ENCODE measurements around the gene RER1. TPM values are rescaled to one million over a fixed set of nuclear protein-coding genes. Genes with fewer than 3 reads are reported as not detected.
A peak's percentile ranks its signal among the peaks of the same experiment; 100 is the strongest.

The RER1 gene
- total RNA-seq, 2 donors from 2014 or later: 114 TPM

- H3K27me3 ChIP-seq (ENCODE audit: control insufficient read depth, insufficient read depth, low read length, poor library complexity, severe bottlenecking): no peaks in the 10 kb centered on the region
- no peak overlapping the region for H3K4me3 ChIP-seq (ENCODE audit: low read length)
- peaks cover 57% of the 10 kb centered on the region for H3K36me3 Mint-ChIP-seq (ENCODE audit: low read depth)
- no peak for DNase-seq
- H3K4me1 ChIP-seq (ENCODE audit: control insufficient read depth, insufficient read depth, low read length): no peaks in the 10 kb centered on the region
- H3K27ac Mint-ChIP-seq: no peak overlapping the region
- H3K36me3 ChIP-seq (ENCODE audit: control insufficient read depth, insufficient read depth, low read length): peaks cover 42% of the 10 kb centered on the region
- H3K9ac ChIP-seq (ENCODE audit: extremely low read depth, low read length, poor library complexity, severe bottlenecking): no peak overlapping the region
- WGBS, 2 experiments (ENCODE audit: insufficient coverage in 1 of 2, insufficient read length in 1 of 2): 90 to 91% methylated on average over 18 to 28 of the region's 28 CpGs
- no peaks in the 10 kb centered on the region for H3K9me3 Mint-ChIP-seq
- H3K27me3 Mint-ChIP-seq (ENCODE audit: insufficient read depth): no peaks in the 10 kb centered on the region
- H3K4me1 Mint-ChIP-seq: peaks cover 3% of the 10 kb centered on the region
- TF ChIP-seq CTCF (conservative IDR thresholded peaks at IDR 0.05): no peak
- no peak overlapping the region for H3K4me3 Mint-ChIP-seq
- no peaks in the 10 kb centered on the region for H3K9me3 ChIP-seq (ENCODE audit: control insufficient read depth, low read length)
- H3K27ac ChIP-seq (ENCODE audit: low read depth, low read length): no peak overlapping the region
These were observed 14.1 kb downstream of the RER1 start for GRCh38 chr1:2405588-2406295.

- H3K27me3 ChIP-seq (ENCODE audit: control insufficient read depth, insufficient read depth, low read length, poor library complexity, severe bottlenecking): no peaks in the 10 kb centered on the region
- WGBS, 2 experiments (ENCODE audit: insufficient coverage in 1 of 2, insufficient read length in 1 of 2): 91 to 92% methylated on average over 17 to 26 of the region's 26 CpGs
- H3K27ac Mint-ChIP-seq: no peak overlapping the region
- peaks cover 3% of the 10 kb centered on the region for H3K4me1 Mint-ChIP-seq
- peak; percentile 61 for TF ChIP-seq CTCF (conservative IDR thresholded peaks at IDR 0.05)
- H3K36me3 Mint-ChIP-seq (ENCODE audit: low read depth): peaks cover 53% of the 10 kb centered on the region
- no peak overlapping the region for H3K27ac ChIP-seq (ENCODE audit: low read depth, low read length)
- DNase-seq: peak; percentile 72
- H3K27me3 Mint-ChIP-seq (ENCODE audit: insufficient read depth): no peaks in the 10 kb centered on the region
- no peaks in the 10 kb centered on the region for H3K9me3 Mint-ChIP-seq
- no peak overlapping the region for H3K4me3 ChIP-seq (ENCODE audit: low read length)
- H3K36me3 ChIP-seq (ENCODE audit: control insufficient read depth, insufficient read depth, low read length): peaks cover 40% of the 10 kb centered on the region
- H3K9me3 ChIP-seq (ENCODE audit: control insufficient read depth, low read length): no peaks in the 10 kb centered on the region
- no peak overlapping the region for H3K4me3 Mint-ChIP-seq
- H3K9ac ChIP-seq (ENCODE audit: extremely low read depth, low read length, poor library complexity, severe bottlenecking): no peak overlapping the region
- H3K4me1 ChIP-seq (ENCODE audit: control insufficient read depth, insufficient read depth, low read length): no peaks in the 10 kb centered on the region
These were observed 14.9 kb downstream of the RER1 start for GRCh38 chr1:2406451-2407041.

GRCh38 chr1:2407166-2407990 is 15.7 kb downstream of the RER1 start:
- Mint-ChIP-seq H3K4me3 (no peak overlapping the region), H3K36me3 (ENCODE audit: low read depth) (peaks cover 44% of the 10 kb centered on the region), H3K27ac (no peak overlapping the region), H3K4me1 (peaks cover 3% of the 10 kb centered on the region), H3K27me3 (ENCODE audit: insufficient read depth) (no peaks in the 10 kb centered on the region), H3K9me3 (no peaks in the 10 kb centered on the region)
- Histone ChIP-seq H3K36me3 (ENCODE audit: control insufficient read depth, insufficient read depth, low read length) (peaks cover 35% of the 10 kb centered on the region), H3K4me3 (ENCODE audit: low read length) (no peak overlapping the region), H3K27me3 (ENCODE audit: control insufficient read depth, insufficient read depth, low read length, poor library complexity, severe bottlenecking) (no peaks in the 10 kb centered on the region), H3K9ac (ENCODE audit: extremely low read depth, low read length, poor library complexity, severe bottlenecking) (no peak overlapping the region), H3K9me3 (ENCODE audit: control insufficient read depth, low read length) (no peaks in the 10 kb centered on the region), H3K4me1 (ENCODE audit: control insufficient read depth, insufficient read depth, low read length) (no peaks in the 10 kb centered on the region), H3K27ac (ENCODE audit: low read depth, low read length) (no peak overlapping the region)
- 82 to 87% methylated on average over 16 to 25 of the region's 25 CpGs for WGBS, 2 experiments (ENCODE audit: insufficient coverage in 1 of 2, insufficient read length in 1 of 2)
- TF ChIP-seq CTCF (conservative IDR thresholded peaks at IDR 0.05): no peak
- DNase-seq: no peak
